Keratinocyte (primary cell): Measurements from ENCODE around the gene AMACR. TPM values are rescaled to one million over a fixed set of nuclear protein-coding genes. Genes with fewer than 3 reads are reported as not detected.

ENCODE experiments used
- DNase-seq: peaks from one replicate; pipeline ENCODE4 v3.0.0-alpha.2; 2011; ENCODE audit warnings: low read depth, missing footprints, low spot score
- FAIRE-seq: peaks from 2 replicates; lab custom pipeline; 2011; peaks lifted over from hg19 to GRCh38; lab: Jason Lieb, UNC
- H2AFZ ChIP-seq: 2 replicates; pipeline ENCODE4 v1.6.0; 2012; ENCODE audit warnings: low read length, control low read depth, inconsistent platforms; ENCODE audit not compliant: control insufficient read depth
- H3K27ac ChIP-seq: 2 replicates; pipeline ENCODE4 v1.5.1; 2011; ENCODE audit warnings: low read length; ENCODE audit not compliant: control insufficient read depth, insufficient read depth
- H3K27me3 ChIP-seq: 3 replicates; pipeline ENCODE4 v1.6.0; 2011; ENCODE audit warnings: low read length; ENCODE audit not compliant: control insufficient read depth, insufficient read depth; ENCODE audit errors: extremely low read depth
- H3K36me3 ChIP-seq, 2 experiments: 2 replicates in 1 of 2; 3 replicates in 1 of 2; pipeline ENCODE4 v1.5.1; 2011; ENCODE audit warnings: low read length in 2 of 2, mild to moderate bottlenecking in 1 of 2; ENCODE audit not compliant: control insufficient read depth in 2 of 2, insufficient read depth in 2 of 2; ENCODE audit errors: extremely low read depth in 1 of 2
- H3K4me1 ChIP-seq: 3 replicates; pipeline ENCODE4 v1.5.1; 2011; ENCODE audit warnings: low read length; ENCODE audit not compliant: control insufficient read depth, insufficient read depth; ENCODE audit errors: extremely low read depth
- H3K4me2 ChIP-seq: 3 replicates; pipeline ENCODE4 v1.6.0; 2011; ENCODE audit warnings: low read depth, low read length; ENCODE audit not compliant: control insufficient read depth, insufficient read depth; ENCODE audit errors: extremely low read depth
- H3K4me3 ChIP-seq, 3 experiments: fragments of 200-600 bp in 1 of 3; sonication (generic) in 1 of 3; 2 replicates in 2 of 3; 3 replicates in 1 of 3; pipeline ENCODE4 v1.5.1; 2011 to 2016; ENCODE audit warnings: low read length in 3 of 3, mild to moderate bottlenecking in 3 of 3, control low read depth in 2 of 3, inconsistent platforms in 1 of 3, low read depth in 1 of 3, mixed read lengths in 1 of 3, mixed run types in 1 of 3, moderate library complexity in 1 of 3; ENCODE audit not compliant: control insufficient read depth in 2 of 3, insufficient read depth in 2 of 3; ENCODE audit errors: extremely low read depth in 1 of 3
- H3K79me2 ChIP-seq: 2 replicates; pipeline ENCODE4 v1.6.0; 2012; ENCODE audit warnings: low read length; ENCODE audit not compliant: control insufficient read depth, insufficient read depth
- H3K9ac ChIP-seq: 3 replicates; pipeline ENCODE4 v1.6.0; 2011; ENCODE audit warnings: low read length; ENCODE audit not compliant: control insufficient read depth, insufficient read depth; ENCODE audit errors: extremely low read depth
- H3K9me1 ChIP-seq: 3 replicates; pipeline ENCODE4 v1.6.0; 2011; ENCODE audit warnings: low read length; ENCODE audit not compliant: control insufficient read depth, insufficient read depth; ENCODE audit errors: extremely low read depth
- H3K9me3 ChIP-seq: 2 replicates; pipeline ENCODE4 v1.5.1; 2012; ENCODE audit warnings: low read depth, low read length; ENCODE audit not compliant: control insufficient read depth
- H4K20me1 ChIP-seq: 3 replicates; pipeline ENCODE4 v1.6.0; 2011; ENCODE audit warnings: low read length; ENCODE audit not compliant: control insufficient read depth, insufficient read depth; ENCODE audit errors: extremely low read depth
- CTCF ChIP-seq, 3 experiments: IDR thresholded peaks in 1 of 3; conservative IDR thresholded peaks in 1 of 3; optimal IDR thresholded peaks in 1 of 3; 2 replicates in 2 of 3; 3 replicates in 1 of 3; pipeline versions ENCODE3 to v1.5.1; 2011; ENCODE audit warnings: low read length in 3 of 3, mild to moderate bottlenecking in 3 of 3, moderate library complexity in 2 of 3, control low read depth in 1 of 3, inconsistent platforms in 1 of 3; ENCODE audit not compliant: insufficient read depth in 2 of 3; ENCODE audit errors: extremely low read depth in 1 of 3
- EZH2 ChIP-seq: IDR thresholded peaks from one replicate; pipeline ENCODE4 v1.6.1; 2012; ENCODE audit warnings: inconsistent platforms, mild to moderate bottlenecking, low read length, moderate library complexity
- dilution Hi-C: fragments of 300-500 bp; cut with MboI; formaldehyde crosslinking; loops from one replicate; pipeline ENCODE4 v1.7.0; 2020; ENCODE audit warnings: low sequenced_read_pairs; ENCODE audit not compliant: extremely low pct_ligation_motif_present
- polyA plus RNA-seq, 5 experiments: library from polyadenylated mRNA; depleted of rRNA in 3 of 5; stranded (reverse) in 3 of 5; stranded (forward) in 1 of 5; unstranded in 1 of 5; fragments of >200 nt; gene quantifications; 1 replicate in 1 of 5; 2 replicates in 3 of 5; 3 replicates in 1 of 5; pipeline versions ENCODE4 v1.2.1 to v1.2.3, GENCODE V29; 2011 to 2012; ENCODE audit warnings: missing spikeins in 2 of 5, low read depth in 1 of 5, low replicate concordance in 1 of 5

Gene AMACR
- polyA plus RNA-seq, 1 donor (not counting 4 experiments of a cell fraction or from before 2014, with no cell fraction given) = 20.3 TPM

GRCh38 chr5:34045996-34046395, 38.1 kb upstream of the AMACR start:
- TF ChIP-seq CTCF (optimal IDR thresholded peaks at IDR 0.05 in 1 of 3, IDR thresholded peaks at IDR 0.05 in 1 of 3, conservative IDR thresholded peaks at IDR 0.05 in 1 of 3; ENCODE audit: extremely low read depth in 1 of 3, insufficient read depth in 2 of 3, low read length in 3 of 3) (no peak), EZH2 (no peak)

GRCh38 chr5:34045023-34045422, 37.2 kb upstream of the AMACR start:
- DNase-seq (no peak), FAIRE-seq (no peak)
- no peaks in the 10 kb centered on the region for H3K79me2 ChIP-seq
- TF ChIP-seq CTCF (optimal IDR thresholded peaks at IDR 0.05 in 1 of 3, IDR thresholded peaks at IDR 0.05 in 1 of 3, conservative IDR thresholded peaks at IDR 0.05 in 1 of 3; ENCODE audit: extremely low read depth in 1 of 3, insufficient read depth in 2 of 3, low read length in 3 of 3) (no peak), EZH2 (no peak)
- H3K9me3 ChIP-seq = no peaks in the 10 kb centered on the region
- no peaks in the 10 kb centered on the region for H3K27me3 ChIP-seq
- H3K9ac ChIP-seq = no peak overlapping the region
- H4K20me1 ChIP-seq = no peaks in the 10 kb centered on the region
- H3K4me2 ChIP-seq = no peak overlapping the region
- peaks cover 8% of the 10 kb centered on the region for H3K4me1 ChIP-seq
- H3K9me1 ChIP-seq = no peaks in the 10 kb centered on the region
- dilution Hi-C loops = no loop called here
- H3K27ac ChIP-seq = no peak overlapping the region
- H3K4me3 ChIP-seq = no peak overlapping the region
- H3K36me3 ChIP-seq = no peaks in the 10 kb centered on the region
- H2AFZ ChIP-seq = no peak overlapping the region

More at GRCh38 chr5:34045996-34046395, 38.1 kb upstream of the AMACR start:
- no peaks in the 10 kb centered on the region for H3K9me3 ChIP-seq
- no peaks in the 10 kb centered on the region for H3K36me3 ChIP-seq
- H2AFZ ChIP-seq = no peak overlapping the region
- no peak overlapping the region for H3K9ac ChIP-seq
- H4K20me1 ChIP-seq = no peaks in the 10 kb centered on the region
- no peak for DNase-seq
- dilution Hi-C loops = no loop called here
- H3K4me2 ChIP-seq = no peak overlapping the region
- H3K27ac ChIP-seq = no peak overlapping the region
- H3K4me1 ChIP-seq = peaks cover 8% of the 10 kb centered on the region
- no peaks in the 10 kb centered on the region for H3K27me3 ChIP-seq
- no peaks in the 10 kb centered on the region for H3K79me2 ChIP-seq
- H3K9me1 ChIP-seq = no peaks in the 10 kb centered on the region
- H3K4me3 ChIP-seq = no peak overlapping the region
- no peak for FAIRE-seq
